Midbrain (tissue), 1 donor: ENCODE results near the gene CENPQ.

Experiments
- DNase-seq: peaks from one replicate; lab custom pipeline; 2025; lab: John Stamatoyannopoulos, UW

CENPQ gene

DNA sequence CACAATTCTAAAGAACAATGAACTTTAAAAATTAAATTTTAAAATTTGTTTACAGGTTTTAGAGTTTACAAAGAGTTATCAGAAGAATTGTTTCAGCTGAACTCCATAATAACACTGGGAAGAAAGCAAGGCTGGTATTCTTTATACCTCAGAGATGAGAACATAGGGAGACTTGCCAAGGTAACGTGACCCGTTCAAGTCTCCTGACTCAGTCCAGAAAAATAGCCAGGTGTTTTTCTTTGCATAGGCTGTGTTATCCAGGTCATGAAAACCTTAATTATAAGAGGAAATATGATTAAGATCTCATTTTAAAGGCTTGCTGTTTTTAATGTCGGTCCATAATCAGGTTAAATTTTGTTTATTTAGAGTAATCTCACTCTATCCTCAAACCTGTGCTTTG lies 78.8 kb downstream of the CENPQ start:
- no peak for DNase-seq
